Pulmonary artery endothelial cell (primary cell): ENCODE data around the gene OBP2B. TPM values are rescaled to one million over a fixed set of nuclear protein-coding genes. Genes with fewer than 3 reads are reported as not detected.

Experiments
- DNase-seq: peaks from one replicate; pipeline ENCODE4 v3.0.0-alpha.2; 2011; ENCODE audit warnings: low read depth, low spot score
- total RNA-seq: library from RNA; depleted of rRNA; stranded (reverse); fragments of >200 nt; gene quantifications from 2 replicates; pipeline ENCODE4 v1.2.3, GENCODE V29; 2014

OBP2B gene
- total RNA-seq, 1 donor from 2014 or later: not detected

DNA sequence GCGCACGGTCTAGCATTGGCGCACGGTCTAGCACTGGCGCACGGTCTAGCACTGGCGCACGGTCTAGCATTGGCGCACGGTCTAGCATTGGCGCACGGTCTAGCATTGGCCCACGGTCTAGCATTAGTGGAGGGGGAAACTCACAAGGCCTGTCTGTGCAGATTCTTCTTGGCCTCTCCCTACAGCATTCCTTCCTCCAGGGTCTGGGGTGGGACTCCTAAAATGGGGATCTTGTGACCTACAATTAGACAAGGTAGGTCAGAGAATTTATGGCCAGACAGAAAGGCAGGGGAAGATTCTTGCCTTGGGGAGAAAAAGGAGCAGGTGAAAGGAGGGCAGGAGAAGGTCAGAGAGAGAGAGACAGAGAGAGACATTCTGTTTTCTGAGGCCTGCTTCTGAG is 39.9 kb downstream of the OBP2B start:
- no peak for DNase-seq

DNA sequence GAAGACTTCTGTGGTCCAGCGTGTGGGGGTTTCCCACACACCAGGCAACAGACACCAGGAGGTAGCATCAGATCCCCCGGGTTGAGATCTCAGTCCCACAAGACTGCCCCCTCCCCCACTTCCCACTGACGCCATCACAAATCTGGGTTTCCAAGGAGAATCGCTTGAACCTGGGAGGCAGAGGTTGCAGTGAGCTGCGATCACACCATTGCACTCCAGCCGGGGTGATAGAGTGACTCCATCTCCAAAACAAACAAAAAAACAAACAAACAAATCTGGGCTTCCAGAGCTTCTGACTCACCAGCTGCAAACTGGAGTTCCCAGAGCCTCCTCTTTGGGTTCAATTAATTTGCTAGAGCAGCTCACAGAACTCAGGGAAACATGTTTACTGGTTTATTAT is 40.6 kb downstream of the OBP2B start:
- DNase-seq: no peak

- DNase-seq: no peak
These were observed 41.3 kb downstream of the OBP2B start for GRCh38 chr9:133167769-133168168.

- no peak for DNase-seq
These were observed 41.8 kb downstream of the OBP2B start for GRCh38 chr9:133167096-133167730.

GRCh38 chr9:133166392-133166791 is 42.7 kb downstream of the OBP2B start:
- DNase-seq: no peak

GRCh38 chr9:133165452-133165730 is 43.7 kb downstream of the OBP2B start:
- no peak for DNase-seq

DNA sequence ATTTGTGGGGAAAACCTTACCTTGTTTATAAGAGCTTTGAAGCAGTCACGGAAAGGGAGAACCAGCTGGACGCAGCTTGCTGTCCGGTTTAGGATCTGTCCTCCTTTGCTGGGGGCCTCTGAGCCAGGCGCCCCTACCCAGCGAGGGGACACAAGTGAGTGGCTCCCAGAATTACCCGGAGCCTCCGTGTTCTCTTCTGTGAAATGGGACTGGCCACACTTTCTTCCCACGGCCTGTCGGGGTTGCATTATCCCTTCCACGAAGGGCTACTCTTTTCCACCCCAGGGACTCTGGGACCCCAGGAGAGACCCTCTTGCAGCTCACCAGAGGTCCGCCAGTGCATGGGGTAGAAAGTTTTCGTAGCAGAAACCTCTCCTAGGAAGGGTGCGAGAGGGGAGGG is 44.9 kb downstream of the OBP2B start:
- DNase-seq: no peak

GRCh38 chr9:133163504-133164172 is 45.4 kb downstream of the OBP2B start, which contains the start of gene GBGT1:
GBGT1 (minus strand) TSS chr9:133163914; CDS start chr9:133162412, 1,502 bp downstream.
- DNase-seq: no peak

DNA sequence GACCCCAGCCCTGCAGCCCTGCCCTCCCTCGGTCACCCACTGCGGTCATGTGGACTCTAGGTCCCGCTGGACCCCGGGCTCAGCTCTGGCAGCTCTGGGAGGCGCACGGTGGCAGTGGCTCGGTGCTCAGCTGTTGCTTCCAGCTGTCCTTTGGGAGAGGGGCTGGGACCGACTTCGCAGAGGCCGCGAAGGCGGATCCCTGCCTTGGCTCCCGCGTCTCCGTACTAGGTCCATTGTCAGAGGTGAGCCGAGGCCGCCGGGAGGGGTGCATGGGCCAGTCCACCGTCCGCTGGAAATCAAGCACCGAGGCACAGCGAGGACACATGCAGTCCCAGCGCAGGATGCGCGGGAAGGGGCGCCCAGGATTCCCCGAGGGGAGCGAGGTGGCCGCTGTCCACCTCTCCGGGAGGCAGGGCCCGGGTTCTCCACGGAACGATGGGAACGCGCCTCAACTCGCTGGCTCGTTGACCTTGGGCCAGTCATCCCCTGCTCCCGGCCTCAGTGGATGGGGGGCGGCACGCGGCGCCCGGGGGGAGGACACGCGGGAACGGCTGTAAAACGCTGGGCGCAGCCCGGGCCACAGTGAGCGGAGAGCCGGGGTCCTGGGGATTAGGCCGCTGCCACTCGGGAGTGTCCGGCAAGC is 46.1 kb downstream of the OBP2B start:
- no peak for DNase-seq

DNA sequence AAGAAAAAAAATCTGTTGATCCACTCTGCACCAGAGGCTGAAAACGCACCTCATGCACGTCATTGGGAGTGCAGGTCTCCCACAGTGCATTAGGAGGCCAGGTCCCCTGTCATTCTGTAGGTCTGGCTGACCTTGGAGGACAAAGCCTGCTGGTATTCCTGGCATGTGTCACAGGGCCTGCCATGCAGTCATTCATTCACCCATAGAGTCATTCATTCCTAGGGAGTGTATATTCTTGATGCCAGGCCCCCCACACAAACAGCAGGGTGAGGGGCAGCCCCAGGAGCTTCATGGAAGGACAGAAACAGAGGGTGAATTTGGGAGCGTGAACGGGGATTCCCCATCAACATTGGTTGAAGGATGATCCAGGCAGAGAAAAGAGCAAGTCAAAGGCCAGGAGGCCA is 47.5 kb downstream of the OBP2B start:
- no peak for DNase-seq

GRCh38 chr9:133160742-133161546 is 48.1 kb downstream of the OBP2B start:
- DNase-seq: peak; percentile 35

DNA sequence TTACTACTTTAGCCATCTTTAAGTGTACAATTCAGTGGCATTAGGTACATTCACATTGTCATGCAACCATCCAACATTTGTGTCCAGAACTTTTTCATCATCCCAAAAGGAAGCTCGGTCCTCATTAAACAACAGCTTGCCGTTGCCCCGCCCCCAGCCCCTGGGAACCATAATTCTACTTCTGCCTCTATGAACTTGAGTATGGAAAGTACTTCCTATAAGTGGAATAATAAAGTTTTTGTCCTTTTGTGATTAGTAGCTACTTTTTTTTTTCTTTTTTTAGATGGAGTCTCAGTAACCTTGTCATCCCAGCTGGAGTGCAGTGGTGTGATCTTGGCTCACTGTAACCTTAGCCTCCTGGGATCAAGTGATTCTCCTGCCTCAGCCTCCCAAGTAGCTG is 50.4 kb downstream of the OBP2B start:
- DNase-seq: no peak

Other genes starting within 250 kb of the OBP2B start
- gene GFI1B, start 230.6 kb downstream of the OBP2B start, total RNA-seq: not detected in 2 replicates
- gene GTF3C5, start 178.3 kb downstream of the OBP2B start, total RNA-seq: 52.9 and 58.9 TPM in 2 replicates
- 0.07 and 0.18 TPM in 2 replicates for gene CEL, start 147.3 kb downstream of the OBP2B start, total RNA-seq
- gene RALGDS, start 88.0 kb downstream of the OBP2B start, total RNA-seq: 30.4 and 34.6 TPM in 2 replicates
- 17.3 and 21.5 TPM in 2 replicates for gene GBGT1, start 45.3 kb downstream of the OBP2B start, total RNA-seq
- gene ABO, start 66.0 kb upstream of the OBP2B start, total RNA-seq: not detected in 2 replicates
- gene SURF6, start 126.9 kb upstream of the OBP2B start, total RNA-seq: 12.8 and 13.4 TPM in 2 replicates
- gene MED22, start 138.9 kb upstream of the OBP2B start, total RNA-seq: 17.7 and 18.4 TPM in 2 replicates
- 2,356 and 2,883 TPM in 2 replicates for gene RPL7A, start 139.0 kb upstream of the OBP2B start, total RNA-seq
- 18.4 and 25.4 TPM in 2 replicates for gene SURF1, start 147.2 kb upstream of the OBP2B start, total RNA-seq
- 17.5 and 19.8 TPM in 2 replicates for gene SURF2, start 147.3 kb upstream of the OBP2B start, total RNA-seq
- gene SURF4, start 166.8 kb upstream of the OBP2B start, total RNA-seq: 525 and 553 TPM in 2 replicates
- gene STKLD1, start 167.1 kb upstream of the OBP2B start, total RNA-seq: 0.46 and 0.81 TPM in 2 replicates
- 20.1 and 26.8 TPM in 2 replicates for gene REXO4, start 208.8 kb upstream of the OBP2B start, total RNA-seq
- gene ADAMTS13, start 213.1 kb upstream of the OBP2B start, total RNA-seq: 0.53 and 0.66 TPM in 2 replicates